Mesangial cell (primary cell): ENCODE data around the gene PSMG1. TPM values are rescaled to one million over a fixed set of nuclear protein-coding genes. Genes with fewer than 3 reads are reported as not detected.

ENCODE experiments used
- total RNA-seq: library from RNA; depleted of rRNA; stranded (reverse); fragments of >200 nt; gene quantifications from 2 replicates; pipeline ENCODE4 v1.2.3, GENCODE V29; 2015

PSMG1 gene
- 33.2 and 71.4 TPM in 2 replicates for total RNA-seq

GRCh38 chr21:39183272-39184049, at the start of gene PSMG1:
Gene PSMG1 (minus strand): TSS chr21:39183451. CDS start chr21:39183385, 66 bp downstream.

Other genes starting within 250 kb of the PSMG1 start
- gene BRWD1, start 130.2 kb upstream of the PSMG1 start, total RNA-seq, result 11.7 and 22.3 TPM in 2 replicates
- 115 and 205 TPM in 2 replicates for gene HMGN1, start 165.6 kb upstream of the PSMG1 start, total RNA-seq